ENCODE measurements around the gene PDE3A. TPM values are rescaled to one million over a fixed set of nuclear protein-coding genes. Genes with fewer than 3 reads are reported as not detected.

The PDE3A gene
- total RNA-seq, 1 experiment from 2014 or later, result 0.58 TPM

DNA sequence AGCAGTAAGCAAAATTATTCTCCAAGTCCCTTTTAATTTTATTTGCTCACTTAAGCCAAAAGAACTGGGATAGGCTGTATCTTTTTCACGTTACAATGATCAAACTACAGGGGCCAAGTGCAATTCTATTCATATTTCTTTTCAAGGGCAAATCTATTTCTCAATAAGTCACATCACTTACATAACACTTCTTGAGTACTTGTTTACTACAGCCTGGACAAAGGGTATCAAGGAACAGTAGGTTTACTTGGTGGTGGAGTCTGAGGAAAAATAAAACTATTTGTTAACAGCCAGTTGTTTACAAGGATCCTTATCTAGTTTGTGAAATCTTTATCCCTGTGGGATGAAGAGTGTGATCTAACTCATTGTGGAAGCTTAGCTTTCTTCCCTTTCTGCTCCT, 72.1 kb downstream of the PDE3A start:
- Histone ChIP-seq H3K9me2 (replicated peaks; ENCODE audit: low read length) (no peaks in the 10 kb centered on the region), H3K36me3 (ENCODE audit: low read depth, low read length) (no peaks in the 10 kb centered on the region), H3K4me1 (ENCODE audit: insufficient read depth, low read length) (no peaks in the 10 kb centered on the region), H3K27me3 (ENCODE audit: low read length) (no peaks in the 10 kb centered on the region), H2AFZ (ENCODE audit: low read length) (no peak overlapping the region), H3F3A (ENCODE audit: low read length, unreplicated experiment) (no peaks in the 10 kb centered on the region), H3K79me2 (ENCODE audit: low read length) (no peaks in the 10 kb centered on the region), H3K9me3 (ENCODE audit: low read length) (no peaks in the 10 kb centered on the region), H3K4me3 (ENCODE audit: low read length) (no peak overlapping the region), H4K20me1 (ENCODE audit: low read length) (no peaks in the 10 kb centered on the region), H3K27ac (ENCODE audit: low read length) (no peak overlapping the region), H3K9ac (ENCODE audit: low read length) (no peak overlapping the region), H3K4me2 (ENCODE audit: low read length) (no peak overlapping the region)
- DNase-seq (no peak), ATAC-seq (no peak)
- ChIA-PET CTCF (no interaction called here), POLR2A (ENCODE audit: unreplicated experiment) (no interaction called here)
- intact Hi-C loops (cut with micrococcal nuclease), result no loop called here
- TF ChIP-seq, protein P1, sequence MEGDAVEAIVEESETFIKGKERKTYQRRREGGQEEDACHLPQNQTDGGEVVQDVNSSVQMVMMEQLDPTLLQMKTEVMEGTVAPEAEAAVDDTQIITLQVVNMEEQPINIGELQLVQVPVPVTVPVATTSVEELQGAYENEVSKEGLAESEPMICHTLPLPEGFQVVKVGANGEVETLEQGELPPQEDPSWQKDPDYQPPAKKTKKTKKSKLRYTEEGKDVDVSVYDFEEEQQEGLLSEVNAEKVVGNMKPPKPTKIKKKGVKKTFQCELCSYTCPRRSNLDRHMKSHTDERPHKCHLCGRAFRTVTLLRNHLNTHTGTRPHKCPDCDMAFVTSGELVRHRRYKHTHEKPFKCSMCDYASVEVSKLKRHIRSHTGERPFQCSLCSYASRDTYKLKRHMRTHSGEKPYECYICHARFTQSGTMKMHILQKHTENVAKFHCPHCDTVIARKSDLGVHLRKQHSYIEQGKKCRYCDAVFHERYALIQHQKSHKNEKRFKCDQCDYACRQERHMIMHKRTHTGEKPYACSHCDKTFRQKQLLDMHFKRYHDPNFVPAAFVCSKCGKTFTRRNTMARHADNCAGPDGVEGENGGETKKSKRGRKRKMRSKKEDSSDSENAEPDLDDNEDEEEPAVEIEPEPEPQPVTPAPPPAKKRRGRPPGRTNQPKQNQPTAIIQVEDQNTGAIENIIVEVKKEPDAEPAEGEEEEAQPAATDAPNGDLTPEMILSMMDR (conservative IDR thresholded peaks at IDR 0.05; ENCODE audit: low read depth, low read length), result no peak
- TF ChIP-seq EZH2phosphoT487 (IDR thresholded peaks at IDR 0.05; ENCODE audit: borderline replicate concordance, low read length) (no peak), EZH2 (IDR thresholded peaks at IDR 0.05; ENCODE audit: low read length, unreplicated experiment) (no peak)
- BruUV-seq (replicated peaks), result no TSS peak

DNA sequence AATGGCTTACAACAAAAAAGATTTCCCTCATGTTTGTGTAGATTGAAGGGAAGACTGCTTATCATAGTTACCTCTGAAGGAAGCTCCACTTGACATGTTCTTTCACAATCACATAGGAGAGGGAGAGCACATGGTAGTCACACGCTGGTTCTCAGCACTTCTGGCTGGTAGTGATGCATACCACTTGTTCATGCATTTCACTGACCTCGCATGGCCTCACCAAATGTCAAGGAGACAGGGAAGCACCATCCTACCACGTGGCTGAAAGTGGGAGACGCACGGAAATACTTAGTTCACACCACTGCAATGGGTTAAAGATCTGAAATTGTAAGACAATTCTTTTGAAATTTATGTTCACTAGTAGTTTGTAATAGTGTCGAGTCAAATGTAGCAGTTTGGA, 74.0 kb downstream of the PDE3A start:
- Histone ChIP-seq H2AFZ (ENCODE audit: low read length) (no peak overlapping the region), H3K4me2 (ENCODE audit: low read length) (no peak overlapping the region), H3K4me3 (ENCODE audit: low read length) (no peak overlapping the region), H3K4me1 (ENCODE audit: insufficient read depth, low read length) (no peaks in the 10 kb centered on the region), H3K27ac (ENCODE audit: low read length) (no peak overlapping the region), H3K36me3 (ENCODE audit: low read depth, low read length) (no peaks in the 10 kb centered on the region), H3K27me3 (ENCODE audit: low read length) (peaks cover 17% of the 10 kb centered on the region), H3K79me2 (ENCODE audit: low read length) (no peaks in the 10 kb centered on the region), H3K9me3 (ENCODE audit: low read length) (no peaks in the 10 kb centered on the region), H3K9me2 (replicated peaks; ENCODE audit: low read length) (no peaks in the 10 kb centered on the region), H4K20me1 (ENCODE audit: low read length) (no peaks in the 10 kb centered on the region), H3K9ac (ENCODE audit: low read length) (no peak overlapping the region), H3F3A (ENCODE audit: low read length, unreplicated experiment) (no peaks in the 10 kb centered on the region)
- intact Hi-C loops (cut with micrococcal nuclease), result no loop called here
- ChIA-PET POLR2A (ENCODE audit: unreplicated experiment) (no interaction called here), CTCF (no interaction called here)
- ATAC-seq (no peak), DNase-seq (no peak)
- BruUV-seq (replicated peaks), result no TSS peak
- TF ChIP-seq EZH2 (IDR thresholded peaks at IDR 0.05; ENCODE audit: low read length, unreplicated experiment) (no peak), EZH2phosphoT487 (IDR thresholded peaks at IDR 0.05; ENCODE audit: borderline replicate concordance, low read length) (no peak)
- TF ChIP-seq, protein P1 (conservative IDR thresholded peaks at IDR 0.05; ENCODE audit: low read depth, low read length), result no peak

- no TSS peak for BruUV-seq (replicated peaks)
Observed at GRCh38 chr12:20443255-20443654, 74.9 kb downstream of the PDE3A start.

More at GRCh38 chr12:20443255-20443654, 74.9 kb downstream of the PDE3A start:
- peaks cover 17% of the 10 kb centered on the region for H3K27me3 ChIP-seq (ENCODE audit: low read length)
- CTCF ChIA-PET, result no interaction called here
- no peak overlapping the region for H3K4me3 ChIP-seq (ENCODE audit: low read length)
- ATAC-seq (no peak), DNase-seq (no peak)
- H3K9me3 ChIP-seq (ENCODE audit: low read length), result no peaks in the 10 kb centered on the region
- no peak overlapping the region for H3K9ac ChIP-seq (ENCODE audit: low read length)
- POLR2A ChIA-PET (ENCODE audit: unreplicated experiment), result no interaction called here
- H3F3A ChIP-seq (ENCODE audit: low read length, unreplicated experiment), result no peaks in the 10 kb centered on the region
- intact Hi-C loops (cut with micrococcal nuclease), result no loop called here
- no peaks in the 10 kb centered on the region for H3K36me3 ChIP-seq (ENCODE audit: low read depth, low read length)
- H3K9me2 ChIP-seq (replicated peaks; ENCODE audit: low read length), result no peaks in the 10 kb centered on the region
- H3K4me1 ChIP-seq (ENCODE audit: insufficient read depth, low read length), result no peaks in the 10 kb centered on the region
- no peak overlapping the region for H3K27ac ChIP-seq (ENCODE audit: low read length)
- no peak overlapping the region for H2AFZ ChIP-seq (ENCODE audit: low read length)
- H4K20me1 ChIP-seq (ENCODE audit: low read length), result no peaks in the 10 kb centered on the region
- TF ChIP-seq, protein P1 (conservative IDR thresholded peaks at IDR 0.05; ENCODE audit: low read depth, low read length), result no peak
- TF ChIP-seq EZH2phosphoT487 (IDR thresholded peaks at IDR 0.05; ENCODE audit: borderline replicate concordance, low read length) (no peak), EZH2 (IDR thresholded peaks at IDR 0.05; ENCODE audit: low read length, unreplicated experiment) (no peak)
- no peak overlapping the region for H3K4me2 ChIP-seq (ENCODE audit: low read length)
- H3K79me2 ChIP-seq (ENCODE audit: low read length), result no peaks in the 10 kb centered on the region

Measured in PC-3 (cell line).